Gastrocnemius medialis (tissue), 4 donors: ENCODE data around the gene TMEM154. TPM values are rescaled to one million over a fixed set of nuclear protein-coding genes. Genes with fewer than 3 reads are reported as not detected.
A peak's percentile ranks its signal among the peaks of the same experiment; 100 is the strongest.

Experiments used
- ATAC-seq, 2 donors: fragments of 150-250 bp; one replicate each; pipeline ENCODE4 v1.9.1; 2016
- DNase-seq, 2 donors: peaks; one replicate each; pipeline ENCODE4 v3.0.0-alpha.2; 2019
- H3K27ac ChIP-seq, 4 donors: fragments of 200-600 bp; sonication (generic); 1 replicate in 1 of 4; 2 replicates in 3 of 4; pipeline ENCODE4 v1.5.1; 2016 to 2018; ENCODE audit warnings: mild to moderate bottlenecking in 2 of 4, moderate library complexity in 1 of 4
- H3K27me3 ChIP-seq, 3 donors: fragments of 200-600 bp; sonication (generic) in 2 of 3; 1 replicate in 1 of 3; 2 replicates in 2 of 3; pipeline versions ENCODE4 v1.5.1 to v1.6.0; 2016 to 2019; ENCODE audit warnings: mild to moderate bottlenecking in 1 of 3, moderate library complexity in 1 of 3
- H3K36me3 ChIP-seq, 2 donors: fragments of 200-600 bp; sonication (generic) in 1 of 2; one replicate each; pipeline ENCODE4 v1.5.1; 2017 to 2018
- H3K4me1 ChIP-seq, 2 donors: fragments of 200-600 bp; sonication (generic) in 1 of 2; one replicate each; pipeline ENCODE4 v1.5.1; 2016 to 2017; ENCODE audit warnings: mild to moderate bottlenecking in 2 of 2
- H3K4me3 ChIP-seq, 4 donors: fragments of 200-600 bp; sonication (generic) in 3 of 4; 1 replicate in 1 of 4; 2 replicates in 3 of 4; pipeline ENCODE4 v1.5.1; 2016 to 2019; ENCODE audit warnings: mild to moderate bottlenecking in 2 of 4
- H3K9me3 ChIP-seq, 3 donors: fragments of 200-600 bp; sonication (generic) in 2 of 3; 1 replicate in 1 of 3; 2 replicates in 2 of 3; pipeline ENCODE4 v1.5.1; 2016 to 2019
- CTCF ChIP-seq, 5 experiments: fragments of 450-650 bp in 3 of 5; fragments of 200-600 bp in 2 of 5; sonication (generic) in 2 of 5; IDR thresholded peaks in 4 of 5; conservative IDR thresholded peaks in 1 of 5; 1 replicate in 4 of 5; 2 replicates in 1 of 5; pipeline ENCODE4 v1.5.1; 2016 to 2019; ENCODE audit warnings: antibody characterized with exemption in 5 of 5, mild to moderate bottlenecking in 3 of 5, moderate library complexity in 3 of 5
- POLR2A ChIP-seq, 2 donors: fragments of 450-650 bp; IDR thresholded peaks; one replicate each; pipeline ENCODE4 v1.6.1; 2017; ENCODE audit warnings: antibody characterized with exemption in 2 of 2, mild to moderate bottlenecking in 2 of 2, moderate library complexity in 2 of 2
- in situ Hi-C, 4 donors: fragments of 200-750 bp; cut with MboI; loops; one replicate each; pipeline versions ENCODE4 v1.15.0 to v1.8.0; 2017; ENCODE audit warnings: low sequenced_read_pairs in 4 of 4
- intact Hi-C: fragments of 100-400 bp; cut with DNase I; formaldehyde crosslinking; loops from one replicate; pipeline ENCODE4 v1.15.1; 2023; ENCODE audit warnings: low total_unique reads
- total RNA-seq, 4 donors: library from RNA; depleted of rRNA; stranded (reverse); fragments of >200 nt; gene quantifications; one replicate each; pipeline versions ENCODE4 v1.1.0 to v1.2.3, GENCODE V29; 2016

The TMEM154 gene
- total RNA-seq, 4 donors from 2014 or later: 0.15 to 2.0 (median 0.70) TPM

- Histone ChIP-seq H3K27me3 (no peaks in the 10 kb centered on the region), H3K36me3 (no peaks in the 10 kb centered on the region), H3K27ac (no peak overlapping the region), H3K4me3 (peak overlapping the region in 1 of 4 donors; percentile 62), H3K4me1 (peaks cover 0 to 11% of the 10 kb centered on the region in 2 donors), H3K9me3 (no peaks in the 10 kb centered on the region)
- no peak for TF ChIP-seq POLR2A (IDR thresholded peaks at IDR 0.05)
- TF ChIP-seq CTCF (IDR thresholded peaks at IDR 0.05 in 4 of 5, conservative IDR thresholded peaks at IDR 0.05 in 1 of 5): no peak
- intact Hi-C loops: no loop called here
- DNase-seq (no peak), ATAC-seq (no peak)
- in situ Hi-C loops: no loop called here
These were observed 956 bp downstream of the TMEM154 start for GRCh38 chr4:152678841-152679240.

GRCh38 chr4:152677117-152677516, 2.7 kb downstream of the TMEM154 start:
- H3K4me3 ChIP-seq: no peak overlapping the region
- no peak for DNase-seq
- no peak for ATAC-seq

GRCh38 chr4:152676052-152676854, 3.5 kb downstream of the TMEM154 start:
- DNase-seq: no peak
- TF ChIP-seq CTCF (IDR thresholded peaks at IDR 0.05 in 4 of 5, conservative IDR thresholded peaks at IDR 0.05 in 1 of 5) (no peak), POLR2A (IDR thresholded peaks at IDR 0.05) (no peak)
- Histone ChIP-seq H3K4me3 (no peak overlapping the region), H3K27ac (no peak overlapping the region), H3K9me3 (no peaks in the 10 kb centered on the region), H3K27me3 (no peaks in the 10 kb centered on the region), H3K4me1 (peaks cover 0 to 11% of the 10 kb centered on the region in 2 donors), H3K36me3 (no peaks in the 10 kb centered on the region)
- in situ Hi-C loops: no loop called here
- no peak for ATAC-seq
- intact Hi-C loops: no loop called here

More at GRCh38 chr4:152677117-152677516, 2.7 kb downstream of the TMEM154 start:
- no peak for TF ChIP-seq CTCF (IDR thresholded peaks at IDR 0.05 in 4 of 5, conservative IDR thresholded peaks at IDR 0.05 in 1 of 5)
- TF ChIP-seq POLR2A (IDR thresholded peaks at IDR 0.05): no peak
- intact Hi-C loops: no loop called here
- Histone ChIP-seq H3K27ac (no peak overlapping the region), H3K36me3 (no peaks in the 10 kb centered on the region), H3K9me3 (no peaks in the 10 kb centered on the region), H3K27me3 (no peaks in the 10 kb centered on the region), H3K4me1 (peaks cover 0 to 11% of the 10 kb centered on the region in 2 donors)
- in situ Hi-C loops: no loop called here

- ATAC-seq: no peak
- H3K9me3 ChIP-seq: no peaks in the 10 kb centered on the region
These were observed 5.4 kb downstream of the TMEM154 start for GRCh38 chr4:152674359-152674758.

More at GRCh38 chr4:152674359-152674758, 5.4 kb downstream of the TMEM154 start:
- H3K27me3 ChIP-seq: no peaks in the 10 kb centered on the region
- intact Hi-C loops: no loop called here
- TF ChIP-seq CTCF (IDR thresholded peaks at IDR 0.05 in 4 of 5, conservative IDR thresholded peaks at IDR 0.05 in 1 of 5): no peak
- no peak for TF ChIP-seq POLR2A (IDR thresholded peaks at IDR 0.05)
- DNase-seq: no peak
- in situ Hi-C loops: no loop called here
- H3K27ac ChIP-seq: no peak overlapping the region
- H3K4me3 ChIP-seq: no peak overlapping the region
- H3K36me3 ChIP-seq: no peaks in the 10 kb centered on the region
- peaks cover 0 to 4% of the 10 kb centered on the region in 2 donors for H3K4me1 ChIP-seq
